Colonic mucosa (tissue), 4 donors: ENCODE data around the gene TPCN1. TPM values are rescaled to one million over a fixed set of nuclear protein-coding genes. Genes with fewer than 3 reads are reported as not detected.

ENCODE experiments used
- DNase-seq: peaks from one replicate; pipeline ENCODE4 v3.0.0-alpha.2; 2020
- H3K27ac ChIP-seq: fragments of 200-600 bp; one replicate; pipeline ENCODE4 v1.8.0; 2021
- H3K27me3 ChIP-seq: fragments of 200-600 bp; one replicate; pipeline ENCODE4 v1.8.0; 2021
- H3K36me3 ChIP-seq: fragments of 200-600 bp; one replicate; pipeline ENCODE4 v1.8.0; 2021
- H3K4me1 ChIP-seq: fragments of 200-600 bp; one replicate; pipeline ENCODE4 v1.8.0; 2021; ENCODE audit warnings: mild to moderate bottlenecking
- H3K4me3 ChIP-seq: fragments of 200-600 bp; one replicate; pipeline ENCODE4 v1.8.0; 2021
- H3K9ac ChIP-seq, 2 donors: one replicate each; pipeline ENCODE4 v1.7.0; 2013; ENCODE audit warnings: control low read depth in 2 of 2, low read depth in 2 of 2, low read length in 2 of 2
- H3K9me3 ChIP-seq: fragments of 200-600 bp; one replicate; pipeline ENCODE4 v1.8.0; 2021
- CTCF ChIP-seq: fragments of 200-600 bp; IDR thresholded peaks from one replicate; pipeline ENCODE4 v1.8.0; 2022; ENCODE audit warnings: antibody characterized with exemption, mild to moderate bottlenecking
- intact Hi-C: fragments of 100-400 bp; cut with DNase I; formaldehyde crosslinking; loops from one replicate; pipeline ENCODE4 v1.14.1; 2022
- total RNA-seq, 2 donors: library from RNA; stranded (reverse); fragmentation: NEBNext Ultra II Directional in 1 of 2; extraction: Animal tissue kit (Norgen Biotek cat#: 25700) in 1 of 2; gene quantifications; one replicate each; pipeline ENCODE4 v1.2.1, GENCODE V29; 2021
- donor health status: healthy.
- donor health status: DM: no; HTN: no; CAD: no.
- donor health status: DM: no; HTN: no; CAD: no.

Gene TPCN1
- total RNA-seq, 2 donors from 2014 or later, result 55.5 to 85.6 TPM

DNA sequence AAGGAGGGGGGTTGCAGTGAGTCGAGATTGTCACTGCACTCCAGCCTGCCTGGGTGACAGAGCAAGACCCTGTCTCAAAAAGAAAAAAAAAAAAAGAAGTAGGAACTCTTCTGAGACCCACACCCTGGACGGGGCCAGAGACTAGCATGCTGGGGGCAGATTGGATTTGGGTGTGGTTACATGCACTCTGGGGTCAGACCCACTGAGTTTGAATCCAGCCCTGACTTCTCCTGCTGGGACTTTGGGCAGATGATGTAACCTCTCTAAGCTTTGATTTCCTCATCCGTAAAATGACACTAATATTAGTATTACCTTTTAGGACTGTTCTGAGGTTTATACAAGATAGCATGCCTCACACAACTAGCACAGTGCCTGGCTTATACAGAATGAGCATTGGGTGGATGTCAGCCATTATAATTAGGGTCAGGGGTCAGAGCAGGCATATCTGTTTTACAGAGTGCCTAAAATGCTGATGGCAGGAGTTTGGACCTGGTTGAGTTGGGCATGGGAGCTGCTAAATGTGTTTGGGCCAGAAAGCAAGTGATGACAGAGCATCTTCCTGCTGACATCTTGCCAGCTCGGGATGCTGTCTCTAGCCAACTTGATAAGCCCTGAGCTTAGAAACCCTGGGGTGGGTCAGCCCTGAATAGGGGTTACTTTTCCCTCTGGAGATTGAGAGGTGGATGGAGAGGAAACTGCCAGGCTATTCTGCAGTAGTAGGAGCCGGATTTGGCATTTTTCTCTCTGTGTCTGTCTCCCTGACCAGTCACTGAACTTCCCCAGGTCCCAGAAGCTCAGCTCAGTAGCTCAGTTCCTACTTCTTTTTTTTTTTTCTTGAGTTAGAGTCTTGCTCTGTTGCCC lies 15.5 kb downstream of the TPCN1 start:
- H3K27ac ChIP-seq, result peak overlapping the region; percentile 92
- no peak for TF ChIP-seq CTCF
- H3K36me3 ChIP-seq, result no peaks in the 10 kb centered on the region
- peak overlapping the region in 1 of 2 donors; percentile 75 for H3K9ac ChIP-seq
- intact Hi-C loops, result no loop called here
- no peaks in the 10 kb centered on the region for H3K27me3 ChIP-seq
- no peak overlapping the region for H3K4me3 ChIP-seq
- no peaks in the 10 kb centered on the region for H3K9me3 ChIP-seq
- no peak for DNase-seq
- peaks cover 32% of the 10 kb centered on the region for H3K4me1 ChIP-seq

GRCh38 chr12:113237748-113238147 lies 16.5 kb downstream of the TPCN1 start:
- no peak overlapping the region for H3K4me3 ChIP-seq
- H3K27ac ChIP-seq, result peak overlapping the region; percentile 92
- TF ChIP-seq CTCF, result no peak
- no peaks in the 10 kb centered on the region for H3K36me3 ChIP-seq
- peaks cover 41% of the 10 kb centered on the region for H3K4me1 ChIP-seq
- H3K27me3 ChIP-seq, result no peaks in the 10 kb centered on the region
- H3K9me3 ChIP-seq, result no peaks in the 10 kb centered on the region
- peak overlapping the region in 1 of 2 donors; percentile 75 for H3K9ac ChIP-seq
- peak; percentile 63 for DNase-seq
- intact Hi-C loops, result no loop called here

DNA sequence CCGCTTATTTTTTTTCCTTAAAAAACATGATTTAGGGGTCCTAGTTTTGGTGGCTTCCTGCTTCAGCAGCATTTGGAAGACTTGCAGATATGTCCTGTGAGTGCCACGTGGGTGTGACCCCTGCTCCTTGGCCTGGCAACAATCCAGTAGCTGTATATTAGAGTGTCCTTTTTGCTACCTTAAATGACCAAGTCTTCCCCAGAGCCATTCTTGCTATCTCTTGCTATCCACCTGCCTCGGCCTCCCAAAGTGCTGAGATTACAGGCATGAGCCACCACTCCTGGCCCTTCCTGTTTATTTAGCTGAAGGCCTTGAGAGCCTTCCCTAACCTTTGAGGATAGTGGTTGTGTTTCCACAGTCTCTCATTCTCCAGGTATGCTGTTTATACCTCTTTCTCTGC lies 17.0 kb downstream of the TPCN1 start:
- DNase-seq, result no peak
- H3K27me3 ChIP-seq, result no peaks in the 10 kb centered on the region
- intact Hi-C loops, result no loop called here
- peak overlapping the region; percentile 92 for H3K27ac ChIP-seq
- H3K9me3 ChIP-seq, result no peaks in the 10 kb centered on the region
- TF ChIP-seq CTCF, result no peak
- no peaks in the 10 kb centered on the region for H3K36me3 ChIP-seq
- H3K4me1 ChIP-seq, result peaks cover 47% of the 10 kb centered on the region
- H3K4me3 ChIP-seq, result no peak overlapping the region
- peak overlapping the region; percentile 24 to 75 for H3K9ac ChIP-seq

GRCh38 chr12:113239288-113239771 lies 18.1 kb downstream of the TPCN1 start:
- intact Hi-C loops, result no loop called here
- H3K36me3 ChIP-seq, result no peaks in the 10 kb centered on the region
- H3K4me1 ChIP-seq, result peaks cover 57% of the 10 kb centered on the region

DNA sequence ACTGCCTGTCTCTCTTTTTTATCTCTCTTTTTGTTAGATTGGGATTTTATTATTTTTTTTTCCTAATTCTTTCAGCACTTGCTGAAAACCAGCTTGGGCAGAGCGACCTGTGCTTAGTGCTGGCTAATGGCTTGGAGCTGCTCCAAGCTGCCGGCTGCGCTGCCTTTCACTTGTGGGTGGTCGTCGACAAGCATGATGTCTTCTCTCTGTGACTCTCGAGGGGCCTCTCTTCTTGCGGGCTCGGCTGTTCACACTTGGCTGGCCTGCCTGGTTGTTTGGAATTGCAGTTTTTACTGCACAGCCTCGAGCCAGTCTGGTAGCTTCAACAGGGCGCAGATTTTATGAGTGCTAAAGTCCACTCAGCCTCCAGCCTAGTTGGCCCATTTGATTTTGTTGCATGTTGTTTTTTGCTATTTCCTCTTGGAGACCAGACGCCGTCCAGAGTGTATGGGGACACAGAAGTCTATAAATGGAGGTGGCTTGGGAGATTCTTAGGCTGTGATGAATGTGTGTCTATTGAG lies 18.6 kb downstream of the TPCN1 start:
- Histone ChIP-seq H3K4me3 (no peak overlapping the region), H3K27ac (peak overlapping the region; percentile 92), H3K9me3 (no peaks in the 10 kb centered on the region), H3K9ac (peak overlapping the region; percentile 36 to 85), H3K4me1 (peaks cover 62% of the 10 kb centered on the region), H3K27me3 (no peaks in the 10 kb centered on the region), H3K36me3 (no peaks in the 10 kb centered on the region)
- intact Hi-C loops, result no loop called here
- peak; percentile 87 for DNase-seq
- no peak for TF ChIP-seq CTCF

More at GRCh38 chr12:113239288-113239771, 18.1 kb downstream of the TPCN1 start:
- TF ChIP-seq CTCF, result no peak
- peak overlapping the region; percentile 36 to 85 for H3K9ac ChIP-seq
- H3K27ac ChIP-seq, result peak overlapping the region; percentile 92
- no peak for DNase-seq
- H3K9me3 ChIP-seq, result no peaks in the 10 kb centered on the region
- H3K4me3 ChIP-seq, result no peak overlapping the region
- no peaks in the 10 kb centered on the region for H3K27me3 ChIP-seq
